HS-27A (cell line): ENCODE data around the gene ANXA11.

ENCODE experiments used
- DNase-seq: peaks from one replicate; pipeline ENCODE4 v3.0.0-alpha.2; 2012; ENCODE audit warnings: low read depth, missing footprints

Gene ANXA11

GRCh38 chr10:80187465-80188409 lies 17.6 kb downstream of the ANXA11 start:
- no peak for DNase-seq

GRCh38 chr10:80187060-80187459 lies 18.3 kb downstream of the ANXA11 start:
- DNase-seq: no peak

GRCh38 chr10:80186364-80187012 lies 18.8 kb downstream of the ANXA11 start:
- DNase-seq: no peak

- DNase-seq: no peak
Observed at GRCh38 chr10:80185578-80186299, 19.6 kb downstream of the ANXA11 start.

- no peak for DNase-seq
Observed at GRCh38 chr10:80184291-80184690, 21.0 kb downstream of the ANXA11 start.

GRCh38 chr10:80183436-80183835 lies 21.9 kb downstream of the ANXA11 start:
- no peak for DNase-seq

GRCh38 chr10:80182986-80183385 lies 22.4 kb downstream of the ANXA11 start:
- DNase-seq: no peak

- no peak for DNase-seq
Observed at GRCh38 chr10:80177781-80178636, 27.3 kb downstream of the ANXA11 start.

- DNase-seq: no peak
Observed at GRCh38 chr10:80176526-80176925, 28.8 kb downstream of the ANXA11 start.

GRCh38 chr10:80174641-80175395 lies 30.5 kb downstream of the ANXA11 start:
- no peak for DNase-seq

- DNase-seq: no peak
Observed at GRCh38 chr10:80173466-80173865, 31.9 kb downstream of the ANXA11 start.

- no peak for DNase-seq
Observed at GRCh38 chr10:80172896-80173295, 32.4 kb downstream of the ANXA11 start.

- no peak for DNase-seq
Observed at GRCh38 chr10:80171248-80171660, 34.1 kb downstream of the ANXA11 start.

GRCh38 chr10:80170641-80171040 lies 34.7 kb downstream of the ANXA11 start:
- no peak for DNase-seq

GRCh38 chr10:80170026-80170425 lies 35.3 kb downstream of the ANXA11 start:
- no peak for DNase-seq

- no peak for DNase-seq
Observed at GRCh38 chr10:80168679-80169380, 36.5 kb downstream of the ANXA11 start.

GRCh38 chr10:80168162-80168511 lies 37.2 kb downstream of the ANXA11 start:
- no peak for DNase-seq

- no peak for DNase-seq
Observed at GRCh38 chr10:80167471-80168161, 37.7 kb downstream of the ANXA11 start.

GRCh38 chr10:80166581-80167470 lies 38.5 kb downstream of the ANXA11 start:
- no peak for DNase-seq
